GM19351 (cell line): ENCODE results near the gene CDC73.
"Not testable (repeated sequence)": the region's sequence is repeated elsewhere in the genome, so short reads cannot be mapped to it uniquely, and the experiment has no call there.

Experiments
- ATAC-seq: cut with Tn5 transposase; IDR thresholded peaks from one replicate; pipeline ENCODE4 v1.9.1; 2021; ENCODE audit warnings: mild to moderate bottlenecking, moderate library complexity; ENCODE audit not compliant: unreplicated experiment

The CDC73 gene

GRCh38 chr1:193113258-193113991 is 8.4 kb upstream of the CDC73 start:
- no peak for ATAC-seq

GRCh38 chr1:193113992-193114332 is 7.9 kb upstream of the CDC73 start:
- no peak for ATAC-seq

GRCh38 chr1:193114485-193115095 is 7.2 kb upstream of the CDC73 start:
- ATAC-seq, result no peak

GRCh38 chr1:193115629-193116227 is 6.1 kb upstream of the CDC73 start:
- ATAC-seq, result no peak

GRCh38 chr1:193117167-193117566 is 4.7 kb upstream of the CDC73 start:
- ATAC-seq, result not testable (repeated sequence)

- no peak for ATAC-seq
These were observed 3.6 kb upstream of the CDC73 start for GRCh38 chr1:193118194-193118593.

- ATAC-seq, result no peak
These were observed 2.8 kb upstream of the CDC73 start for GRCh38 chr1:193118803-193119730.

GRCh38 chr1:193120604-193121166 is 1.1 kb upstream of the CDC73 start:
- no peak for ATAC-seq

- ATAC-seq, result no peak
These were observed 1.9 kb downstream of the CDC73 start for GRCh38 chr1:193123751-193124150.

GRCh38 chr1:193125369-193125768 is 3.5 kb downstream of the CDC73 start:
- ATAC-seq, result no peak

- ATAC-seq, result peak; percentile 66
These were observed 9.5 kb downstream of the CDC73 start for GRCh38 chr1:193131266-193131860.

GRCh38 chr1:193140254-193140653 is 18.4 kb downstream of the CDC73 start:
- no peak for ATAC-seq

- no peak for ATAC-seq
These were observed 20.0 kb downstream of the CDC73 start for GRCh38 chr1:193141804-193142203.

- ATAC-seq, result no peak
These were observed 20.6 kb downstream of the CDC73 start for GRCh38 chr1:193142409-193142808.

GRCh38 chr1:193143285-193143684 is 21.5 kb downstream of the CDC73 start:
- ATAC-seq, result no peak

- no peak for ATAC-seq
These were observed 22.6 kb downstream of the CDC73 start for GRCh38 chr1:193144361-193144938.

GRCh38 chr1:193144999-193145398 is 23.2 kb downstream of the CDC73 start:
- no peak for ATAC-seq

- no peak for ATAC-seq
These were observed 34.4 kb downstream of the CDC73 start for GRCh38 chr1:193156117-193156821.

GRCh38 chr1:193156822-193157142 is 35.0 kb downstream of the CDC73 start:
- ATAC-seq, result no peak

- no peak for ATAC-seq
These were observed 35.5 kb downstream of the CDC73 start for GRCh38 chr1:193157360-193157759.
